ENCODE measurements around the gene RRP1. TPM values are rescaled to one million over a fixed set of nuclear protein-coding genes. Genes with fewer than 3 reads are reported as not detected.
A peak's percentile ranks its signal among the peaks of the same experiment; 100 is the strongest.

The RRP1 gene
- total RNA-seq, 1 donor from 2014 or later, result 10.3 TPM

DNA sequence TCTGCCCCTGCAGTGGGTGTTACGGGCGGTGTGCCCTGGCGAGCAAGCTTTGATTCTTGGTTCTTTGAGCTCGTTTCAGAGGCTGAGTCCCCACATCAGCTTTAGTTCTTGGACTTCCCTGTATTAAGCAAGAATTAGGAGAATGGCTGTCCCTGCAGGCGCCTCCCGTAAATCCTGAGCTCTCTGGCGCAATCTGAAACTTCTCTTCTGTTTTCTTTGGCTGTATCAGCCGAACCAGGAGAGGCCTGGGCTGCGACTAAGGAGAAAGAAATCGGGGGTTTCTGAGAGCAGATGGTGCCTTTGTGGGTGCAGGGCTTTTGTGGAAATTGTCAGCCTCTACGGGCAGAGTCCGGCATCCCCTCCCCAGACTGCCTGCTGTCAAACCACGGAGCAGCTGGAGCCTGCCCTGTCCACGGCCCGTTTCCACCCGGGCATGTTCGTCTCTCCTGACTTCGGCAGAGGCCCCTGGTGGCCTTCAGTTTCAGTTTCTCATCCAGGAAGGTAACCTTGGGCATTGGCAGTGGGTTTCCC is 31.2 kb upstream of the RRP1 start:
- DNase-seq (ENCODE audit: low spot score) (no peak), ATAC-seq (peak; percentile 71)

GRCh38 chr21:43758811-43759210 is 30.6 kb upstream of the RRP1 start:
- DNase-seq (ENCODE audit: low spot score) (no peak), ATAC-seq (no peak)

DNA sequence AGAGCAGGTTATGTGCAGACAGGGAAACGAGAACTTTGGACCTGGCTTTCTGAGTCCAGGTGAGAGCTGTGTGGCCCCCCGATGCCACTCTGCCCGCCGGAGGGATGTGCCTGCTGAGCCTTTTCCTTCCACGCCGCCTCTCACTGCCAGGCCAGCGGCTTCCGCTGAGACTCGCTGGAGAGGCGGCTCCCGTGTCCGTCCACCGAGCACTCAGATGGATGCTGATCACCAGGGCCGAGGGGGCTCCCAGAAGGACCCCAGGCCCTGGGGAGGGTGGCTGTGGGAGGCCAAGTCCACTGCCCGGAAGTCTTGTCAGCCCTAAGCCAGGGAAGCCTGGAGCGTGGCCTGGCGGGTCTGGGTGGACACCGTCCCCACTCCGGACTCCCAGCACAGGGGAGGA is 29.7 kb upstream of the RRP1 start:
- DNase-seq (ENCODE audit: low spot score), result no peak

GRCh38 chr21:43760391-43760958 is 28.9 kb upstream of the RRP1 start:
- DNase-seq (ENCODE audit: low spot score) (no peak), ATAC-seq (no peak)

More for the DNA sequence above, 29.7 kb upstream of the RRP1 start:
- no peak for ATAC-seq

- ATAC-seq, result no peak
- no peak for DNase-seq (ENCODE audit: low spot score)
These were observed 27.5 kb upstream of the RRP1 start for GRCh38 chr21:43761886-43762285.

DNA sequence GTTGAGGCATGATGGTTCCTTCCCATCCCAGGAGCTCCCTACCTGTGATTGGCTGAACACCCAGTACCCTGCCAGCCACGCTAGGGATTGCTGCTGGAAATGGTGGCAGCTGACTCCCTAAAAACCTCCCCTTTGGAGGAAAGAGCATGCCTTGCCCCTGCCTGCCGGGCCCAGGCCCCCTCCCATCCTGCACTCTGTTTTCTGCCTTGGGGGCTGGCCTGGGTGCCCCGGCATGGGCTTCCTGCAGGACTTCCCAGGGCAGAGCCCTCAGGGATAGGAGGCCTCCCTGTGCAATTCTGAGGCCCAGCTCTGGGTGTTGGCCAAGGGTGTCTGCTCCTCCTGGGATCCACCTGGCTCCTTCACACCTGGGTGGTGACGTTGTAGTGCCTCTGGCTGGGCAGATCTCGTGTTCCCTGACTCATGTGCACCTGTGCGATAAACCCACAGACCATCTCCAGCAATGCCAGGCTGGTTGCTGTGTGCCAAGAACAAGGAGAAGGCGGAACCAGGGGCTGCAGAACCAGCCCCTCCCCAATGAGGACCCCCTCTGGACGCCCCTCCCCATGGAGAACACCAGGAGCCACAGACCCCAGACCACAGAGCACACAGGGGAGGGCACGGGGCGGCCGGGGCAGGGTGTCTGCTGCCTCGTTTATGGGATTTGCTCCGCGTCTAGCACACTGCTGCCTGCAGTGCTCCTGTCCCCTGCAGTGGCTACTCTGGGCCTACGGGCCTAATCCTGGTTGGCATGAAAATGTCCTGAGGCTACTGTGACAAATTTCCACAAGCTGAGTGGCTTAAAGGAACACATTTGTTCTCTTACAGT is 26.9 kb upstream of the RRP1 start:
- no peak for ATAC-seq
- no peak for DNase-seq (ENCODE audit: low spot score)

DNA sequence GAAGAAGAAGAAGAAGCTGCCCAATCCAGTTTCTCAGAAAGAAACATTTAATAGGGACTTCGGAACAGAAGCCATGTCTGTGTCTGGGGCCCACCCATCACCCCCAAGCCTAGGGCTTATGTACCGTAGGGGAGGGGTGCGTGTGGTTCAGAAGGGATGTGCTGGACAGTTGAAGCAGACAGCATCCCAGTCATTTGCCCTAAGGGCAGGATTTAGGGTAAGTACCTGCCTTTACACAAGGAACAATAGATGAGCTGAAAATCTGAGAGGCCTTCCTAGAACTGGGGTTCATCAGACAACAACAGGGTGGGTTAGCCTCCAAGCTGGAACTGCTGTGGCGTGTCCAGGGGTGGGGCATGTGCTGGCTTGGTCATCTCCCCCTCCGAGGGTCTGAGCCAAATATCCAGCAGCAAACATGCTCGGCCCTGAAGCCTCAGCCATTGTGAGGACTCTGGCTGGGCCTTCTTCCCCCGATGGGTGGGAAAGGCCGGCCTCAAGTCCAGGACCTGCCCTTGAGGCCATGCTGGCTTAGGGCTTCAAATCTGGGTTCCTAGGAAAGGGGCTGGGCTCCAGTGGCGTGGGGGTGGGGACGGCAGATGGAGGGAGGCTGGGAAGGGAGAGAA is 25.4 kb upstream of the RRP1 start:
- ATAC-seq, result no peak
- no peak for DNase-seq (ENCODE audit: low spot score)

- ATAC-seq (peak; percentile 8), DNase-seq (ENCODE audit: low spot score) (no peak)
These were observed 24.5 kb upstream of the RRP1 start for GRCh38 chr21:43764576-43765495.

GRCh38 chr21:43766734-43767497 is 22.5 kb upstream of the RRP1 start:
- DNase-seq (ENCODE audit: low spot score), result no peak
- peak; percentile 63 for ATAC-seq

DNA sequence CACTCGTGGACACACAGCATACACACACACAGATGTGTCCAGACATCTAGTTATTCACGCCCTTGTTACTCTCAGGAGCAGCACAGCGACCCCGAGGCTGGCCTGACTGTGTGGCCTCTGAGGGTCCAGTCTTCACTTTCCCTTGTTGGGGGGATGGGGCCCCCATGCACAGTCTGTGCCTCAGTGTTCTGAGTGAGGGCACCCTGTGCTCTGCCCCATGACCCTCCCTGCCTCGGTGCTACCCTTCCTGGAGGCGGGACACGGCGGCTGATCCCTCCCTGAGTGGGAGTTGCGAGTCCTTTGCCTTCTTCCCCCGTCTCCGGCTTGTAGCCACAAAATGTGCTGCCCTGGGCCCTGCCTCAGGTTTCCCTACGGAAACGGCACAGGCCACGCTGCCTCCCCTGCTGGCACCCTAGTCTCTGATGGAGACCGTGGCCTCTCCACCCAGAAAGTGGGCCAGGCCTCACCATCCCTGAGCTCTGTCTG is 21.8 kb upstream of the RRP1 start:
- ATAC-seq, result no peak
- DNase-seq (ENCODE audit: low spot score), result no peak

GRCh38 chr21:43767984-43768867 is 21.2 kb upstream of the RRP1 start:
- ATAC-seq, result peak; percentile 13
- DNase-seq (ENCODE audit: low spot score), result no peak

- DNase-seq (ENCODE audit: low spot score), result no peak
- ATAC-seq, result no peak
These were observed 20.6 kb upstream of the RRP1 start for GRCh38 chr21:43768868-43769167.

DNA sequence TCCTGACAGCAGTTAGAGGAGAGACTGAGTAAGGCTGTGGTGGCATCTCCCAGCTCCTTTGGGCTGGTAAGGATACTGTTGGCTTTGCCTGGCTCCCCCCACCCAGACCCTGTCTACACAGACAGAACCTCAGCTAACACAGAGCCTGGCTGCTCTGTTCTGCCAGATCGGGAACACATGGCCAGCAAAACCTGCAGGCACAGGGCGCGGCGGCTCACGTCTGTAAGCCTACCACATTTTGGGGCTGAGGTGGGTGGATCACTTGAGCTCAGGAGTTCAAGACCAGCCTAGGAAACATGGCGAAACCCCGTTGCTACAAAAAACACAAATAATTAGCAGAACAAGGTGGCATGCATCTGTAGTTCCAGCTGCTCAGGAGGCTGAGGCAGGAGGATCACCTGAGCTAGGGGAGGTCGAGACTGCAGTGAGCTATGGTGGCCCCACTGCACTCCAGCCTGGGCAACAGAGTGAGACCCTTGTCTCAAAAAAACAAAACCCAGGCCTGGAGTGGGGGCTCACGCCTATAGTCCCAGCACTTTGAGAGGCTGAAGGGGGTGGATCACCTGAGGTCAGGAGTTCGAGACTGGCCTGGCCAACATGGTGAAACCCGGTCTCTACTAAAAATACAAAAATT is 19.9 kb upstream of the RRP1 start:
- no peak for DNase-seq (ENCODE audit: low spot score)
- no peak for ATAC-seq

GRCh38 chr21:43770066-43770655 is 19.2 kb upstream of the RRP1 start:
- DNase-seq (ENCODE audit: low spot score) (no peak), ATAC-seq (no peak)

DNA sequence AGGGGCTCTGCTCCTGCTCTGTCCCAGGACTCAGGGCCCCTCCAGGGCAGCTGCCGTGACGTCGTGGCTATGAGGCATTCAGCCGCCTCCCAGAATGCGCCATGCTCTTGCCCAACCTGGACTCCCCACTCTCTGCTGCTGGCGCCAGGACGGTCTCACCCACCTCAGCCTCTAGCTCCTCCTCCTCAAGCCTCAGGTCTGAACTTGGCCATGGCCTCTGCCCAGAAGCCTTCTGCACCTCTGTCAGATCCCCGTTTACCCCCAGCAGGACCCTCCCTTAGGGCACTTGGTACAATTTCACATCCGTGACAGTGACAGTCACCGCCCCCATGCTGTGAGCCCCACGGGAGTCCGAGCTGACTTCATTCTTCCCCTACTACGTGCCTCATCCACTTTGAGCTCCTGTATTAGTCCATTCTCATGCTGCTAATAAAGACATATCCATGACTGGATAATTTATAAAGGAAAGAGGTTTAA is 18.1 kb upstream of the RRP1 start:
- no peak for DNase-seq (ENCODE audit: low spot score)
- ATAC-seq, result no peak

DNA sequence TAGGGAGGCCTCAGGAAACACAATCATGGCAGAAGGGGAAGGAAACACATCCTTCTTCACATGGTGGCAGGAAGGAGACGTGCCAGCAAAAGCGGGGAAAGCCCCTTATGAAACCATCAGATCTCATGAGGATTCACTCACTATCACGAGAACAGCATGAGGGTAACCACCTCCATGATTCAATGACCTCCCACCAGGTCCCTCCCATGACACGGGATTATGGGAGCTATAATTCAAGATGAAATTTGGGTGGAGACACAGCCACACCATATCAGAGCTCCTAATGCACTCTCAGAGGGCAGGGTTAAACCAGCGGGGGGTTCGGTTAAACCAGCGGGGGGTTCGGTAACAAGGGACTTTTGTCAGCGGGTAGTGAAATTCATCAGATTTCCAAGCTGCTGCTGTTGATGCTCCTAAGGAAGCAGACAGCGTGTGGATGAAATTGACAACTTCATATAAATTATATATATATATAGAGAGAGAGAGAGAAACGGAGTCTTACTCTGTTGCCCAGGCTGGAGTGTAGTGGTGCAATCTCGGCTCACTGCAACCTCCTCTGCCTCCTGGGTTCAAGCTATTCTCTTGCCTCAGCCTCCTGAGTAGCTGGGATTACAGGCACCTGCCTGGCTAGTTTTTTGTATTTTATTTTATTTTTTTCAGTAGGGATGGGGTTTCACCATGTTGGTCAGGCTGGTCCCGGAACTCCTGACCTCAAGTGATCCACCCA is 17.5 kb upstream of the RRP1 start:
- DNase-seq (ENCODE audit: low spot score) (no peak), ATAC-seq (no peak)

GRCh38 chr21:43772425-43772821 is 17.0 kb upstream of the RRP1 start:
- no peak for DNase-seq (ENCODE audit: low spot score)

More at GRCh38 chr21:43772425-43772821, 17.0 kb upstream of the RRP1 start:
- ATAC-seq, result no peak
